ENCODE data around the gene XYLT1.

XYLT1 gene

DNA sequence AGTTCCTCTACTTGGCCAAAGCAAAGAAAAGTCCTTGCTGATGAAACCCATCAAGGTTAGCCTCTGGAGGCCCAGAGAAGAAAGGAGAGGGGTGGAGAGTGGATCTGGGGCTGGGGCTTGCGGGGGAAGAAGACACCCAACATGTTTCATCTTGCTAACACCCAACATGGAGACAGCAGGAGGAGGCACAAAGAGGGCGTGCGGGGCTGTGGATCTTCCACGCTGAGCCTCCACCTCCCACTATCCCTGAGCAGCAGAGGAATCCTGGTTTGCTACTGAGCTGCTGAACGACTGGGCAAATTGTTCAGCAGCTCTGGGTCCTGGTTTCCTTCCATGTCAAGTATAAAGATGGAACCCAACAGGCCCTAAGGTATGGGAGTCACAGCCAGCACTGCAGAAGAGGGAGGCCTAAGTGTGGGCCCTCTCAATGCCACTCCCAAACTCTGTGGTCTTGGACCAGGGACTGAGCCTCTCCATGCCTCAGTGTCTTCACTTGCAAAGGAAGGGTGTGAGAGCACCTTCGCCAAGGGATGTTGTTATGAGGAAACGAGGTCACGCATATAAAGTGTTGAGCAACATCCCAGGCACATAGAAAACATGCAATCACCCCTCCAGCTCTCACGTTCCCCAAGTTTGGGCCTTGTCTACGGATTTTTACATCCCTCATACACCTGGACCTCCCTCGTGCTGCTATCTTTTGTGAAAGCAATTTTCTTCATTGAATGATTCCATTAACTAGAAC lies 122.5 kb downstream of the XYLT1 start:
- no peak for TF ChIP-seq CTCF (IDR thresholded peaks at IDR 0.05; ENCODE audit: low read depth, low read length, missing control alignments)
- in situ Hi-C loops (cut with HindIII; ENCODE audit: low pct_ligation_motif_present, low sequenced_read_pairs): no loop called here
- no peak overlapping the region for H3K27ac ChIP-seq
- DNase-seq: no peak
- no peaks in the 10 kb centered on the region for H3K27me3 ChIP-seq (replicated peaks)
- H3K4me3 ChIP-seq (ENCODE audit: low read depth, low read length): no peak overlapping the region
- no peaks in the 10 kb centered on the region for H3K36me3 ChIP-seq (replicated peaks)

DNA sequence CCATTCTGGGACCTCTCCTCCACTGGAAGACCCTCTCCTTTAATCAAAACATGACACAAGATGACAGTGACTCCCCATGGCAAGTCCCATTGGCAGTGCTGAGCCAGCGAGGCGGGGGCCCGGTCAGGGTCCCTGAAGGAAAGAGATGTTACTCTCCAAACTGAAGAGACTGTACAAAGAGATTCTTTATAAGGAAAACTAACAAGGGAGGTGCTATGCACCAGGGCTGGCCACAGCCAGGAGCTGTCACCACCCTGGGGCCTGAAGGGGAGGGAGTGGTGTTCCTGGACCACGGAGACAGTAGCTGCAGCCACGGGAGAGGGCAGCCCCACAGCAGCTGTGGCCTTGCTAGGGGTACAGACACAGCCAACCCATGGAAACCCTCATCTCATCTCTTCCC lies 123.1 kb downstream of the XYLT1 start:
- no peak overlapping the region for H3K4me3 ChIP-seq (ENCODE audit: low read depth, low read length)
- TF ChIP-seq CTCF (IDR thresholded peaks at IDR 0.05; ENCODE audit: low read depth, low read length, missing control alignments): no peak
- DNase-seq: no peak
- no peaks in the 10 kb centered on the region for H3K27me3 ChIP-seq (replicated peaks)
- in situ Hi-C loops (cut with HindIII; ENCODE audit: low pct_ligation_motif_present, low sequenced_read_pairs): no loop called here
- H3K36me3 ChIP-seq (replicated peaks): no peaks in the 10 kb centered on the region
- no peak overlapping the region for H3K27ac ChIP-seq

- TF ChIP-seq CTCF (IDR thresholded peaks at IDR 0.05; ENCODE audit: low read depth, low read length, missing control alignments): no peak
These were observed 123.9 kb downstream of the XYLT1 start for GRCh38 chr16:17346621-17347569.

DNA sequence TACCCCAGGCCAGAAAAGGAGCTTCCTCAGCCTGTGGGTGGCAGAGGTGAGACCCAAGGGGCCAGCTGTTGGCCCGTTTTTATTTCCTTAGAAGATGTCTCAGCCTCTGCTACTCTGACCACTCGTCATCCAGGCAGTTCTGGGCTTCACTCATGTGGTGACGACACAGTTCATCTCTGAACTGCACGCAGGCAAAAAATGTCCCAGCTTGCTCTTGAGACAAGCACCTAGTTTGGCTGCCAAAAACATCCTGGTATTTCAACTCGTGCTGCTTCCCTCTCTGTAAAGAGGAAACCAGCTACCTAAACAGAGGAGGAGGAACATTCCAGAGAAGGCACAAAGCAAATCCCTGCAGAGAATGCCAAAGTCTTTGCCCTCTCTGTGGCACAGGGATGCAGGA lies 125.7 kb downstream of the XYLT1 start:
- Histone ChIP-seq H3K27me3 (replicated peaks) (no peaks in the 10 kb centered on the region), H3K36me3 (replicated peaks) (no peaks in the 10 kb centered on the region), H3K27ac (no peak overlapping the region), H3K4me3 (ENCODE audit: low read depth, low read length) (no peak overlapping the region)
- no peak for TF ChIP-seq CTCF (IDR thresholded peaks at IDR 0.05; ENCODE audit: low read depth, low read length, missing control alignments)
- in situ Hi-C loops (cut with HindIII; ENCODE audit: low pct_ligation_motif_present, low sequenced_read_pairs): no loop called here
- no peak for DNase-seq

More at GRCh38 chr16:17346621-17347569, 123.9 kb downstream of the XYLT1 start:
- in situ Hi-C loops (cut with HindIII; ENCODE audit: low pct_ligation_motif_present, low sequenced_read_pairs): no loop called here
- no peaks in the 10 kb centered on the region for H3K36me3 ChIP-seq (replicated peaks)
- no peak overlapping the region for H3K4me3 ChIP-seq (ENCODE audit: low read depth, low read length)
- no peak overlapping the region for H3K27ac ChIP-seq
- no peaks in the 10 kb centered on the region for H3K27me3 ChIP-seq (replicated peaks)
- no peak for DNase-seq

GRCh38 chr16:17343728-17344127 lies 127.0 kb downstream of the XYLT1 start:
- no peak for TF ChIP-seq CTCF (IDR thresholded peaks at IDR 0.05; ENCODE audit: low read depth, low read length, missing control alignments)
- H3K36me3 ChIP-seq (replicated peaks): no peaks in the 10 kb centered on the region
- no peak for DNase-seq
- in situ Hi-C loops (cut with HindIII; ENCODE audit: low pct_ligation_motif_present, low sequenced_read_pairs): no loop called here
- H3K27ac ChIP-seq: no peak overlapping the region
- no peak overlapping the region for H3K4me3 ChIP-seq (ENCODE audit: low read depth, low read length)
- no peaks in the 10 kb centered on the region for H3K27me3 ChIP-seq (replicated peaks)

Measured in brain microvascular endothelial cell (primary cell).